SKM-1 (cell line): ENCODE measurements around the gene SORBS1.

Experiments used
- DNase-seq: peaks from one replicate; lab custom pipeline; 2025; ENCODE audit not compliant: unreplicated experiment; lab: John Stamatoyannopoulos, UW

SORBS1 gene

GRCh38 chr10:95517536-95518454 lies 43.4 kb downstream of the SORBS1 start:
- no peak for DNase-seq

DNA sequence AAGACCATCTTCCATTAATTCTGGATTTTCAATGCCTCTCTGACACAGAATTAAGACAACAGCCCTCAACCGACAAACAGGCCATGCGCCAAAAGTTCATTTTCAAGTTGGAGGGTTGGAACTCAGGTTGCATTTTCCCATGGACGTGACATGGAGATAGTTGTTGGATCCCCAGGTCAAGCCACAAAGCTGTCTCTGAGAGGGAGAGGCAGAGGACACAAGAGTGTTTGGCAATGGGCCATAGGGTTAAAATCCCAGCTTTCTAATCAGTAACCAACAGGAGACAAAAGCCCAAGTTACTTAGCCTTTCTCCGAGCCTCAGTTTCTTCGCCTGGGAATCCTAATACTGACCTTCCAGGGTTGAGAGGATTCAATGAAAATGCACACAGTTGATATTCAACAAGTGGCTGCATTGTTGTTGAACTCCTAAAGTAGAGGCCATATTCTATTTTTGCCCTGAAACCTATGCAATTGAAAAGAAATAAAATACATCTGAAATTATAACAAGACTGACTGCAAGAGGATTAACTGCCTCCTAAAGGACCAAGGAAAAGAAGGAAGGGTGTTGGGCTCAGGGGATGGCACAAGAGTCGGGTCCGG lies 44.3 kb downstream of the SORBS1 start:
- no peak for DNase-seq

GRCh38 chr10:95513941-95514392 lies 47.2 kb downstream of the SORBS1 start:
- no peak for DNase-seq

GRCh38 chr10:95513008-95513589 lies 48.1 kb downstream of the SORBS1 start:
- DNase-seq = no peak

DNA sequence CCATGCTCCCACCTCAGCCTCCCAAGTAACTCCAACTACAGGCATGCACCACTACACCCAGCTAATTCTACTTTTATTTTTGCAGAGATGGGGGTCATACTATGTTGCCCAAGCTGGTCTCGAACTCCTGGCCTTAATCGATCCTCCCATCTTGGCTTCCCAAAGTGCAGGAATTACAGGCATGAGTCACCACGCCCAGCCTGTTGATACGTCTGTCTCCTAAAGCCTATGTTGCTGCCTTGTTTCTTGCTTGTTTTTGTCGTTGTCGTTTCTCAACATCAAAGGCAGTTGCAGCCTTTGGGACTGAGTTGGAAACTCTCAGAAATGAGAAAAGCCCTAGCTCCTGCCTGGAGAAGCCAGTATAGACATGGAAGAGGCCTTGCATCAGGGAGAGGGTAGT lies 49.9 kb downstream of the SORBS1 start:
- no peak for DNase-seq

DNA sequence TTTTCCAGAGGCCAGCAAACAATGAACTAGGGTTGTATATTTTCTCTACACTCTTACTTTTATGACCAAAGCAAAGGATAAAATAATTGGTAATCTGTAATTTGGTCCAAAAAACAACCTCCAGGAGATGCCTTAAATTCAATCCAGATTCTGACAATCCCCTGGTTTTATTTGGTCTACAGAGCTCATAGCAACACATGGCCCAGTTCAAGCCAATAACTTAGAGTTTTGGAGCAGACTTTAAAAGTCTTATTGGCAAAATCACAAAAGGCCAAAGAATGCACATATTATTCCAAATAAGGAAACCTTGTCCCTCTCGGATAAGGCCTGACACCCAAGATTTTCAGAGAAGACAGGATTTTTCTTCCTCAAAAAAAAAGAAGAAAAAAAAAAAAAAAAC lies 51.9 kb downstream of the SORBS1 start:
- DNase-seq = no peak

DNA sequence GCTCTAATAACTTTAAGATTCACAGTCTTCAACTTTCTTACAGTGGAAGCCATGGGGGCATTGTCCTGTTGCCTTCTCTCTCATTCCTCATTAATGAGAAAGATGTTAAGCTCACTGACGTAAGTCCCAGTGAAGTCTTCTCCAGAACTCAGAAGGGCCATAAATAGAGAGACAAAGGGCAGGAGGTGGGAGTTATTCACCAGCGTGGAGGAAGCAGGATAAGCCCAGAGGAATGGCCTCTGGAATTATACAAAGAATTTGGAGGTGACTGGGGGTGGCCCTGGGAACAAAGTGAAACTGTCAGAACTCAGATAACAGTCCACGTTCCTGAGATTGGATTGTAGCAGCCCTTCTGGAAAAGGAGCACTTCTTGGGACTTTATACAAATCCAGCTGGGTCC lies 52.4 kb downstream of the SORBS1 start:
- DNase-seq = no peak

DNA sequence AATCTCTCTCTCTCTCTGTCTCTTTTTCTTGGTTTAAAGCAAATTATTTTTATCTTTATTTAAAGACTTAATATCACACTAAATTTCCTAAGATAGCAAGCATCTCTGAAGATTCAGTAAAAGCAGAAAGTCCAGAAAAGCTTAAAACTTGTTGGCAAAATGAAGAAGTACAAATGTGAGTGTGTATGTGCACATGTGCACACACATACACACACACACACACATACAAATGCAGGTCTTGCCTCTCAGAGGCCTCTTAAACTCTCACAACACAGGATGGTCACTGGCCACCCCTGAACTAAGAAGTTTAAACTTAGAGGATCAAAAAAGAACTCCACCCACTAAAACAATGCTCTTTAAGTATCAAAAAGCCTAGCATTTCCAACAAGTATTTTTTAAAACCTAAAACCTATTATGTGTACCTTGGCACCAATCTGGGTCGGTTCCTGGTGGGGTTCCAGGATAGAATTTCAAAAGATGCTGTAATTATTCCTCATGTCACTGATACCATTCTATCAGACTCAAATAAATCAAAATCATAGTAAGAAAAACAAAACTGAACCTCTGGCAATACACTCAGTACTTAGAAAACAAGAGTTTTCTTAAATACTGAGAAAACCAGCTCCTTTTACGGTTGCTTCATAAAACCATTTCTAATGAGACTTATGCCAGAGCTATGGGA lies 55.0 kb downstream of the SORBS1 start:
- no peak for DNase-seq

DNA sequence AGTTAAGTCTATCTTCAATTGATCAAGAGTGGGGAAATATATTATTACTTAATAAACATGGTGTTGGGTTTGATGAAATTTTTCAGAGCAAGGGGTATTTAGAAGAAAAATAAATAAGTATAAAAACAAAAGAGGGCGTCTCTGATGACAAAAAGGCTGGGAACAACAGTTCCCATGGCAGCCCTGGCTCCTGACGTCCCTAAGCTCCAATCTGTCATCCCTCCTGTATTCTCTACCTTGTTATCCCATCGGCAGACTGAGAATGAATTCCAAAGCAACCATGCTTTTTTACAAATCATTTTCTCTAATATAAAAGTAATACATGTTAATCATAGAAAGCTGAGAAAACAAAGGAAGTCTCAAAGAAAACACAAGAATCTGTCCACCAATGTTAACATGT lies 55.5 kb downstream of the SORBS1 start:
- DNase-seq = no peak

DNA sequence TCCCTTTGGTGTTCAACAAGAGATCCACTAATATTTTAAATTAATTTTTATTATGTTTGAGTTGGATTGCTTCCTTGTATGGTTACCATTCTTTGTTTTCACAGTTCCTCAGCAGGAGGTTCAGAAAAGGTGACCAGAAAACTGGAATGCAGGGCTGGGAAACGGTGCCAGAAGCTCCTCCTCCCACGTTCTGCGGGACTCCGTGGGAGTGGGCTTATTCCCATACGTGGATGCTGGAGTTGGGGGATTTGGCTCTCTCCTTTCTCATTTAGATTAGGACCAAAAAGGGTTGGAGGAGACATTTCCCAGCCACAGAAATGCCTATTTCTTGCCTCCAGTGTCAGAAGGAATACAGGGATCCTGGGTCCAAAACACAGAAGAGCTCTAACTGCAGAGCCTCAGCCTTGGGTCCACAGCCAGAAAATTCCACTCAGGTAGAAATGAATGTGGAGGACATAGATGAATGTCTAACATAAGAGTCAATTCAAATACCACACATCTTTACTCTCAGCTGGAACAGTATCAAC lies 56.0 kb downstream of the SORBS1 start:
- DNase-seq = no peak

- DNase-seq = no peak
Observed at GRCh38 chr10:95504246-95504691, 56.9 kb downstream of the SORBS1 start.

- DNase-seq = no peak
Observed at GRCh38 chr10:95503526-95503925, 57.6 kb downstream of the SORBS1 start.

DNA sequence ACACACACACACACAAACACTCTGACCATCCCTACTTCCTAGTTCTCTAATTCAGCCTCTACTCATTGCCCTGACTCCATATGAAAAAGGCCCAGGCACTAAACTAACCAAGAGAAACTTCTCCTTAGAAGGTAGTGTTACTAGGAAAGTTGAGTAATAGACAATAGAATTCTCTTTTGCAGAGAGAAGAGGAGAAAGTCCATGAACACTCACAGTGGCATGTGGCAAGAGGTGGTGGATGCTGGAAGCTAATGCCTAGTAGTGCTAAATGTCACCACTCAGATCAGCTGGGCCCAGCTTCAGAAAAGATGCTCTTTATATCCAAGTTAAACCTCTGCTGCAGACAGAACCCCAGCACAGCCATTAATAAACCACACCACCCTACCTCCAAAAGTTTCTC lies 58.2 kb downstream of the SORBS1 start:
- no peak for DNase-seq

DNA sequence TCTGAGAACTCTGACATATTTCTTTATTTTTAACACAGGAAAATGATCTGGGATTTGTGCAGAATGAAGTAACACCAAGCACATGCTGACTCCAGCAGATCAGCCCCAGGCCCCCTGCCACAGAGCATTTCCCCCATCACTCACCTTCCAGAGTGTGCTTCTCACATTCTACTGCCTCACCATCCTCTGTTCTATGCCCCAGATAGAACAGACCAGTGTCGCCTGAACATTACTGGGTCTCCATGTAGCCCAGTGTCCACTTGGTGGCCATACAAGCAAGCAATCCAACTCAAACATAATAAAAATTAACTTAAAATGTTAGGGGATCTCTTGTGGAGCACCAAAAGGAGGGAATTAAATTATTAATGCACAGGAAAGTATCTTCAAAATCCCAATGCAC lies 58.8 kb downstream of the SORBS1 start:
- DNase-seq = no peak

DNA sequence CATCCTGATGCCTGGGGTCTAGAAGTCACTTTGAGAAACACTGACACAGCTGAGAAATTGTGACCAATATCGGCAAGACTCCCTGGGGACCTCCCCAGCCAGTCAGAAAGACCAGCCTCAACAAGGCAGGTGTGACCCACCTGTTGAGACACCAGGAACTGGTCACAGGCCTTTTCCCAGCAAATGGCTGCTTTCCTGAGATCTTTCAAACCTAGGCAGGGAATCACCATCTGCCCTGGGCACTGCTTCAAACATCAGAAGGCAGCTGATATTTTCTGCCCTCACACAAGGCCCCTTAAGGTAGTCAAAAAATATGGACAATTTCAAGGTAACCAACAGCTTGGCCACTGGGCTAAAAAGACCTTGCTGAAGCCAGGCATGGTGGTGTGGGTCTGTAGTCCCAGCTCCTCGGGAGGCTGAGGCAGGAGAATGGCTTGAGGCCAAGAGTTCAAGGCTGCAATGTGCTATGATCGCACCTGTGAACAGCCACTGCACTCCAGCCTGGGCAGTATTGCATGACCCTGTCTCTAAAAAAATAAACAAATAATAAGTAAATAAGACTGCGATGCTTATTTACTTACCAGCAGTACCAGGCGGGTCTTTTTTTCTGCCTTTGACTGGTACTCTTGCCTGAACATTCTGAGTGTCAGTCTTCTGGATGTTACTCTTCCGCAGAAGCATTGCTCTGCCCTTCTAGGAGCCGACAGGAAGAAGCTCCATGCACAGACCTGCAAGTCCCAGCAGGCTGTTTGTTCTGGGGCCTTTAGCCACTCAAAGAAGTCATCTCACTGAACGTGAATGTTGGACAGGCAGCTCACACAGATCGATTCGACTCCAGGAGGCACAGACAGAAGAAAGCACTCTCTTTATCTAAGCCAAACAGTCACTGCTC lies 59.7 kb downstream of the SORBS1 start:
- no peak for DNase-seq

DNA sequence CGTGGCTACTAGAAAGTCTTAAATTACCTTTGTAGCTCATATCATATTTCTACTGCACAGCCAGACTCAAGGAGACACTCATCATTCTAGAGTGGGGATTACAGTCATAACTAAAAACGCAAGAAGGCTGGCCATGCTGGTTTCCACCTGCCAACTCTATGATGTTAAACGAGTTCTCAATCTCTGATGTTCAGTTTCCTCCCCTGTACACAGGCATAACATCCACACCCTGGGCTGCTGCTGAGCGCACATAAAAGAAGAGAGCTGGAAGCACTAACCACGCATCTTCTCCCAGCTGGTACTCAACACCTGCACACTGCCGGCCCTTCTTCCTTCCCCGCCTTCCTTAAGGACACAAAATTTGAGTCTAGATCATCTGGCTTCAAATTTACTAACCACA lies 60.5 kb downstream of the SORBS1 start:
- DNase-seq = no peak

DNA sequence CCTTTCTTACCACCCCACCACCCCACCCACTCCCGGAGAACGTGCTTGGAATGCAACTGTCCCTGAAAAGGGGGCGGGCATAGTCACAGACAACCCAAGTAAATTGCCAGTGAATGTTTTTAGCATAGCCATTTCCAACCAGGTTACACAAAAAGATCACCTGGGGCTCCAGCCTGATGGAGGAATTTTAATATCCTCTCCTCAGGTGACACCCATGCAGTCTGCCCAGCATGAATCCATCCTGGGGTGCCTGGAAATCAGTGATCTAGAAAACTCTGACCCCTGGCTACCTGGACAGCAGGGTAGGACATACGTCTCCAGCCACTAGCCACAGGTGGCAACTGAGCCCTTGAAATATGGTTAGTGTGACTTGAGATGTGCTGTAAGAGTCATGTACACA lies 61.1 kb downstream of the SORBS1 start:
- DNase-seq = no peak

- DNase-seq = no peak
Observed at GRCh38 chr10:95499482-95499989, 61.6 kb downstream of the SORBS1 start.

GRCh38 chr10:95496951-95497350 lies 64.2 kb downstream of the SORBS1 start:
- no peak for DNase-seq
